Activated T-cell treated with anti-CD3 and anti-CD28 coated beads for 1 hour (primary cell): ENCODE data around the gene ACCSL.

Experiments
- DNase-seq: peaks from one replicate; pipeline ENCODE4 v3.0.0-alpha.2; 2020; ENCODE audit warnings: low read depth

ACCSL gene

GRCh38 chr11:44018127-44018521 is 29.7 kb upstream of the ACCSL start:
- no peak for DNase-seq

DNA sequence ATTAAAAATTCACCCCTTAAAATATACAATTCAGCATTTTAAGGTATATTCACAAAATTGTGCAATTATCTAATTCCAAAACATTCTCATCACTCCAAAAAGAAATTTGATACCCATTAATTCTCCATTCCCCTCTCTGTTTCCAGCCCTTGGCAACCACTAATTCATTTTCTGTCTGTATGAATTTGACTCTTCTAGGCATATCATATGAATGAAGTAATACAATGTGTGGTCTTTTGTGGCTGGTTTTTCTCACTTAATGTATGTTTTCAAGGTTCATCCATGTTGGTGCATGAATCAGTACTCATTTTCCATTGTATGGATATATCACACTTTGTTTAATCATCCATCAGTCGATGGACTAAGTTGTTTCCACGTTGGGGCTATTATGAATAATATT is 29.0 kb upstream of the ACCSL start:
- DNase-seq: no peak

DNA sequence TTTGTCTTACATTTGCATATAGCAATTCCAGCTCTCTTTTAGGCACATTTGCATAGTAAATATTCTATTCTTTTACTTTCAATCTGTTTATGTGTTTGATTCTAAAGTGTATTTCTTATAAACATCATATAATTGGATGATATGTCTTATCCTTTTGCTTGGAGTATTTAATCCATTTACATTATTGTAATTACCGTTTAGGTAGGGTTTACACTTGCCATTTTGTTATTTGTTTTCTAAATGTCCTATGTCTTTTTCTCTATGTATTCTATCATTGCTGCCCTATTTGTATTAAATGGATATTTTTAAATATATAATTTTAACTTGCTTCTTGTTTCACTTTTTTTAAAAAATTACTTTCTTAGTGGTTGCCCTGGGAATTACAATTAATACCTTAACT is 22.8 kb upstream of the ACCSL start:
- no peak for DNase-seq

GRCh38 chr11:44025727-44026126 is 22.1 kb upstream of the ACCSL start:
- no peak for DNase-seq

GRCh38 chr11:44028401-44028800 is 19.4 kb upstream of the ACCSL start:
- DNase-seq: no peak

DNA sequence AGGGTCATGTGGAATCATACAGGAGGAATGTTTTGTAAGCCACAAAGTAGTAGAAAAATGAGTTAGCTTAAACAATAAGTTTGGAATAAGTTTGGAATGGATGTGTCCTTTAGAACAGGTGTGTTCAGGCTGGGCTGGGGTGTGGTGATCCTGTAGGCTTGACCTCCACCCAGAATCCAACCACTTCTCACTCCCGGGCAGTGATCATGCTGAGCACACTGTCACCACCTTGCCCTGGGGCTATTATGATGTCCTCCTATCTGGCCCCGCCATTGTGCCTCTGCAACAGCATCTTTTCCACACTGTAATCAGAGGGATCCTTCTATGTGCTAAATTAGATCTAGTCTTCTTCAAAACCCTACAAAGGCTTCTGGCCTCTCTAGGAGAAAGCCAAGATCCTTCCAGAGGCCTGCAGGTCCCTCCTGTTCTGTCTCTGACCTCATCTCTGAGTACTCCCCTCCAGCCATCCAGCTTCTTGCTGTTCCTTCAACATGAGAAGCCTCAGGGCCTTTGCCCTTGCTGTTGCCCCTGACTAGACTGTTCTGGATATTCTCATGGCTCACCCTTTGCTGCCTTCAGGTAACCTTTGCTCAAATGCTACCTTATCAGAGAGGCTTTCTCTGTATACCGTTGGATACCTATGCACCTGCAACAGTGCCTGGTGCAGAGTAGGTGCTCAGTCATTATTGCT is 18.8 kb upstream of the ACCSL start:
- DNase-seq: no peak

GRCh38 chr11:44029507-44029845 is 18.3 kb upstream of the ACCSL start:
- no peak for DNase-seq

DNA sequence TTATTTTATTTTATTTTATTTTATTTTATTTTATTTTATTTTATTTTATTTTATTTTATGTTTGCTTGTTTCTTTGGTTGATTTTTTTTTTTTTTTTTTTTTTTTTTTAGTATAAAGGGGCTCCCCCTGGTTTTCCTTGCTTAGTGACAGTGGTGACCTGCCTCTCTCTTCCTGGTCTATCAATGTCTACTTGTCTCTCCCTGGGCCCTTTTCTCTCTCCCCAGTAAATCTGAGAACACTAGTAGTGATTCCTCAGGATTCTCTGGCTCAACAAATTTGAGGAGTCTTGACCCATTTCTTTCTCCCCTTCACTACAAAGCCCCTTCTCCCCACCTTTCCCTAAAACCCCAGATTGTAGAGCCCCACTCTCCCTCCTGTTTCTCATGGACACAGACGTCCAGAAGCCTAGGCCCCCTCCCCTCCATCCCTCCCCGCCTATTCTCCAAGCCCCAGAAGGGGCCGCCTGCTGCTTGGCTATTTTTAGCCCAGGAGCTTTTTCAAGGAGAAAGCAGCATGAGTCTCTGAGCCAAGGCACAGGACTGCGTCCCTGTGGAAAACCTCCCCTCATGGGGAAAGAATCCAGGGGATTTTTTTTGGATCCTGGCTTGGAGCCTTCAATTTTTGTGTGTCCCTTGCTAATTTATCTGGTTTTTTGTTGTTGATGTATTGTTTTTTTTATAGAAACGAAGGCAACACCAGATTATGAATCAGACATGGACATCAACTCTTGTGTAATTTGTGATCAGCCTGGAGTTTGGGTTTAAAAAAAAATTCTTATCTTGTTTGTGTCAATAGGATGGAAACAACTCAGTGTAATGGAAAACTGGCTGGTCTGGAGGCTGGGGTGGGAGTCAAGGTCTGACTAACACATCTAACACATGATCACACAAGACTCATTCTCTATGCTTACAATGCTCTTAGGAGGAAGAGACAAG is 17.5 kb upstream of the ACCSL start:
- DNase-seq: no peak

- no peak for DNase-seq
Measured at GRCh38 chr11:44030996-44031395, 16.8 kb upstream of the ACCSL start.

DNA sequence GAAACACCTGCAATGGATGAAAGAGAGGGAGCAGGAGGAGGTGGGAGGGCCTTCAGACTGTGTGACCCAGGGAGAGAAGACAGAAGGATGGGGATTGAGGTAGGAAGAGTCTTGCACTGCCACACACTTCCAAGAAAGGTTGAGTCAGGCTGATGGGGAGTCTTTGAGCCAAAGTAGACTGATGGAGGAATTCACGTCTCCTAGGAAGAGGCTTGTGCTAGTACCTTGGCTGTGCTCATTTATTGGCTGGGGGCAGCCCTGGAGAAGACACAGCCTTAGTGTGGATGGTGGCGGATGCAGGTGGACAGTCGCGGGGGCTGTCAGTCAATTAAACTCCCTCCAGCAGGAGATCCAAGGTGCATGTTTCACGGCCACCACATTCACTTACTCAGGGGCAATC is 16.2 kb upstream of the ACCSL start:
- no peak for DNase-seq

GRCh38 chr11:44032299-44033085 is 15.3 kb upstream of the ACCSL start:
- DNase-seq: no peak

DNA sequence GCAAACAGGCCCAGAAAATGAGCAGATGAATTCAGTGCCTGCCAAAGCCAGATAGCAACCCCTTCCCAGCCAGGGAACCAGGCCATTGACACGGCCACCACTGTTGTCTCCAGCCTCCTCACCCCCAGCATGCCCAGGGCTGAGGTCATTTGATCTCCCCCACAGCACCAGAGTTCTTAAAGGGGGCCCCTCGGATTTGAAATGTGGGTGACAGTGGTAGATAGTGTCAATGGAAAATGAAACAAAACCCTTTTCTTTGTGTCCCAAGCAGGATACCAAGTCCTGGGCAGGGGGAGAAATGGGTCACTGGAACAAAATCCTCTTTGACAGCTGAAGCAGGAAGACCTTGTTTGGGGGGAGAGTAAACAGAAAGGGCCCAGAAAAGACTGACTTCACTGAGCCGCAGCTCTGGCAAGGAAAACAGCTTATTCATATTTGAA is 14.3 kb upstream of the ACCSL start:
- no peak for DNase-seq

DNA sequence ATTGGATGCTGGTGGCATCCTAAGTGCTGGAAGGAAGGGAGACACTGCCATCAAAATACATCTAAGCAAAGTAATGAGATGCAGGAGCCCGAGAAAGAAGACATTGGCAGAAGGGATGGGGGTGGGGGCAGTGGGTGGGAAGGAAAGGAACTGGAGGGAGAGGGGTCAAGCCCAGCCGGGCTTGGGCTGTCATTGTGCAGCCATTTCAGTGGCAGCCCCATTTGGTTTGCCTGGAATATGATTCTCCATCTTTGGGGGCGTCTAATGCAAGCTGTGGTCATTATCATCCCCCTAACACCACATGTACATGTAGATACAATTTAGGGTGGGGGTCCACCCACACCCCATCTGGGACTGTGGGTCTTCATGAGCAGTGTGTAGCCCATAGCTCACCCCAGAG is 13.9 kb upstream of the ACCSL start:
- no peak for DNase-seq

GRCh38 chr11:44034639-44035038 is 13.1 kb upstream of the ACCSL start:
- no peak for DNase-seq

DNA sequence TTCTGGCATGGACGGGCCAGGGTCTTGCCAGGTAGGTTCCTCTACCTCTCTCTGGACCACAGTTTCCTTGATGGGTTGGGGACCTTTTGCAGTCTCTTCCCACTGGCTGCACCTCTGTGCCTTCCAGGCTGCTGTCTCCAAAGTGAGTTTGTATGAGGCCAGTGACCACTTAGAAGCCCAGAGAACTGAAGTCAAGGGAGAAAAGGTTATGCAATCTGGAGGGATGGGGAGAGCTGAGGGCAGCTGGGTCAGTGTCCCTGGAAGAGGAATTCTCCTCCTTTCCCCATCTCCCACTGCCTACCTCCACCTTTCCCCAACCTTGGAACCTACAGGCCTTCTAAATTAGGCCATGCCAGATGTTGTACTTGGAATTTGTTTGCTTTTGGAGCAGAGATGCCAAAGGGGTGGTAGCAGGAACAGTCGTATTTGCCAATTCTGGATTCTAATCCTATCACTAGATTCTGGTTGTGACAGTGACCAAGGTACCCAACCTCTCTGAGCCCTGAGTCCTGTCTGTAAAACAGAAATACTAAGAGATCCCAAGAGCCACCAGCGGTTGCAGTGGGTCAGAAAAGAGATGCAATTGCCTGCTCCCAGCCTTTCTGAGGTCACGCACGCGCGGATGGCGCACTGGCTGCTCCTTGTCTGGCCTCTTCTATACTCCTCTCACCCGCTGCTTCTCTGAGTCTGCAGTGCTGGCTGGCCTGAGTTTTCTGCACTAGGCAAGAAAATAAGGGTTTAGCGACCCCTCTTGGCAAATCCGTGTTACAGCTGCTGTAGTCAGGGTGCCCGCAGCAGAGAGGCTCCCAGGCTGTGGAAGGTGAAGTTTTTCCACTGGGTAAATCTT is 10.7 kb upstream of the ACCSL start:
- no peak for DNase-seq

DNA sequence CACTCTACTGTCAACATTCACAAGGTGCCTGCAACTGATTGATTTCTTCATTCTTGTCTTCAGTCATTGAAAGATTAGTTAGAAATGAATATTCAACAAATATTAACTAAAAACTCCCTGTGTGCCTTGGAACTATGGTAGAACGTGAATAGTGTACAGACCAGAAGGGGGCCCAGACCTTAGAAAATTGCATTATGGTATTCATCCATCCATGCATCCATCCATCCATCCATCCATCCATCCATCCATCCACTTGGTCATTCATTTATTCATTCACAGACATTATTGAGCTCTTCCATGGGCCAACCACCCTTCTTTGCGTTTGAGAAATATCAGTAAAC is 10.2 kb upstream of the ACCSL start:
- DNase-seq: no peak

GRCh38 chr11:44043157-44043556 is 4.6 kb upstream of the ACCSL start:
- no peak for DNase-seq

GRCh38 chr11:44046182-44046581 is 1.6 kb upstream of the ACCSL start:
- DNase-seq: no peak

GRCh38 chr11:44047298-44047697 is 483 bp upstream of the ACCSL start:
- no peak for DNase-seq

DNA sequence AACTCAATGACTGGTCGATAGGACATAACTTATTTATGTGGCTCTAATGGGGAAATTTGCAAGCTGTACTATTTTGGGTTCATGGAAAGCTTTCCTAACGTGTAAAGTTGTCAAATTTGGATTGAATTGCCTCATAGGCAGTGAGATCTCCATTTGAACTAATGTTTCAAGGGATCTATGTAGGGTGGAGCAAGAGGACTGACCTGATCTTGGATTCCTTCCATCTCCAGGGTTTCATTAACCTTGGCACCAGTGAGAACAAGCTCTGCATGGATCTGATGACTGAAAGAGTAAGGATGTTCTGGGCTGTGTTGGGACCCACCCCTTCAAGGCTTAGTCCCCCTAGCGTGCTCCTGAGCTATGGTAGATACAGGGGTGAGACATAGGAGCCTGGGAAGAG is 2.1 kb downstream of the ACCSL start:
- DNase-seq: no peak

- DNase-seq: no peak
Measured at GRCh38 chr11:44051171-44051570, 3.4 kb downstream of the ACCSL start.

- DNase-seq: no peak
Measured at GRCh38 chr11:44057340-44057739, 9.6 kb downstream of the ACCSL start.
